HG03103 (cell line): ENCODE measurements around the gene SPINK6.

Experiments used
- ATAC-seq: cut with Tn5 transposase; IDR thresholded peaks from one replicate; pipeline ENCODE4 v1.9.1; 2021; ENCODE audit warnings: low read depth; ENCODE audit not compliant: unreplicated experiment

Gene SPINK6, protein sequence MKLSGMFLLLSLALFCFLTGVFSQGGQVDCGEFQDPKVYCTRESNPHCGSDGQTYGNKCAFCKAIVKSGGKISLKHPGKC

DNA sequence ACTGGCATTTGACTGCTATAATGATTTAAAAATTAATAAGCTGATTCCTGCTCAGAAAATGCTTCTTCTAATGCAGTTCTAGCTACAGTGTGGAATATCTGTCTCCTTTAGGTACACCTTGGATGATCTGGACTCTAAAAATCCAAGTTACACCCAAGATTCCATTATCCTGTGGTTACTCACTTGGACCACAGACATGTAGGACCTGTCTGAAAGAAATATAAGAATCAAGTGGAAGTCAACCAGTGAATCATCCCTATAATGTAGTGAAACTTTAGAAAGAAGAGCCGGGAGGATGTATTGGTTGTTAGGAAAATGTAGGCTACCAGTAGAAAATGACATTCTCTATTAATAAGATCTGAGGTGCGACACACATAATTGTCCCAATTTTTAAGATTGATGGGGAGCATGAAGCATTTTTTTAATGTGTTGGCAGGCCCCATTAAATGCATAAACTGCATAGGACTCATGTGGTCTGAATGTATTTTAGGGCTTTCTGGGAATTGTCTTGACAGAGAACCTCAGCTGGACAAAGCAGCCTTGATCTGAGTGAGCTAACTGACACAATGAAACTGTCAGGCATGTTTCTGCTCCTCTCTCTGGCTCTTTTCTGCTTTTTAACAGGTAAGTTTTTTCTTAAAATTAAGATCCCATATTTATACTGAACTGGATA is at the start of gene SPINK6:
Gene SPINK6, plus strand, starts transcription at position 512 of the 673 bp plus-strand sequence. Its CDS starts 55 bp downstream, at position 567.
- ATAC-seq = no peak

DNA sequence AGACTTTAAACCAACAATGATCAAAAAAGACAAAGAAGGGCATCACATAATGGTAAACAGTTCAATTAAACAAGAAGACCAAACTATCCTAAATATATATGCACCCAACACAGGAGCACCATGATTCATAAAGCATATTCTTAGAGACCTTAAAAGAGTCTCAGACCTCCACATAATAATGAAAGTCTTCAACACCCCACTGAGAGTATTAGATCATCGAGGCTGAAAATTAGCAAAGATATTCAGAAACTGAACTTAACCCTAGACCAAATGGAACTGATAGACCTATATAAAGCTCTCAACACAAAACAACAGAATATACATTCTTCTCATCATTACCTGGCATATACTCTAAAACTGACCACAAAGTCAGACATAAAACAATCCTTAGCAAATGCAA is 46.2 kb upstream of the SPINK6 start:
- no peak for ATAC-seq

DNA sequence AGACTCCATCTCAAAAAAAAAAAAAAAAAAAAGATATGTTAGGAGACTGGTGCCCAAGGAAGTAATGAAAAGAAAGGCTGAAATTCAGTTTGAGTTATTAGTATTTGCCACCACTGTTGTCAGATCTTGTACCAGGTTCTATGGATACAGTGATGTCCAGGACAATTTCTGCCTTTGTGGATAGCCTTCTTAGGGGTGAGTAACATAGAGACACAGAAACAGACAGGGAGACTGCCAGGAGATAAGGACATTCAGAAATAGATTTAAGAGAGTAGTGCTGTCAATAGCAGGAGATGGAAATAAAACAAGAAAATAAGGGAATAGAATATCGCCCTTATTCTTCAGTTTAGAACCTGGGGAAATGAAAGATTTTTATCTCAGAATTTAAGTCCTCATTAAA is 40.8 kb upstream of the SPINK6 start:
- no peak for ATAC-seq

DNA sequence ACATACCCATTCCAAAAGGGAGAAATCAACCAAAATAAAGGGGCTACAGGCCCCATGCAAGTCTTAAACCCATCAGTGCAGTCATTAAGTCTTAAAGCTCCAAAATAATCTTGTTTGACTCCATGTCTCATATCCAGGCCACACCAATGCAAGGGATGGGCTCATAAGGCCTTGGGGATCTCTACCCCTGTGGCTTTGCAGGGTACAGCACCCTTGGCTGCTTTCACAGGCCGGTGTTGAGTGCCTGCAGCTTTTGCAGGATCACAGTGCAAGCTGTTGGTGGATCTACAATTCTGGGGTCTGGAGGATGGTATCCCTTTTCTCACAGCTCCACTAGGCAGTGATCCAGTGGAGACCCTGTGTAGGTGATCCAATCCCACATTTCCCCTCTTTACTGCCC is 39.5 kb upstream of the SPINK6 start:
- no peak for ATAC-seq

DNA sequence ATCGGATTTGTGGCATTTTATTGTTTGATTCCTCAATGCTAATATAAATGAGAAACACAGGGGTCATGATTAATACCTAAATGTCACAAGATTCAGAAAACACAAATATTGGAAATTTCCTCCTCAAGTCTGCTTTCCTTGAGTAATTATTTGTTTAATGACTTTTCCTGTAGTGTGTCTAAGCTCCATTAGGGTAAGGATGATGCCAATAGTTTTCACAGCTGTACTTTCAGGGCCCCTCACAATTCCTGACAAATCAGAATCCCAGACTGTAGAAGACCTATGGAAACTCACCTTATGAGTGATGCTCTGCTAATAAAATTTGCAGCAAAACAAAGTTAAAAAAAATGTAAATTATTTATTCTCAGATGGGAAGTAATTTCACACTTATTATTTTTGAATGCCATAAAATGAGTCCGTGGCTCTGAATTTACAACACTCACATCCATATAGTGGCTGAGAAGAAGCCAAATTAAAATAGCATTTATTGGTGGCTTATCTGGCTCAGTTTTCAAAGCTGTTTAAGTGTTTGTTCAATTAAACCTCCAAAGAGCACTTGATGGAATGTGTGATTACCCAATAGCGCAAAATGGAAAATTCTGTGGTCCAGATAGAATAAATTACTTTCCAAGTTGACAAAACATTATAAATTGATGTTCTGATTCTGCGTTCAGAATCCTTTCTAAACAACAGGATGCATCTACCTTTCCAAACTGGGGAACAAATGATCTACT is 36.1 kb upstream of the SPINK6 start:
- no peak for ATAC-seq

DNA sequence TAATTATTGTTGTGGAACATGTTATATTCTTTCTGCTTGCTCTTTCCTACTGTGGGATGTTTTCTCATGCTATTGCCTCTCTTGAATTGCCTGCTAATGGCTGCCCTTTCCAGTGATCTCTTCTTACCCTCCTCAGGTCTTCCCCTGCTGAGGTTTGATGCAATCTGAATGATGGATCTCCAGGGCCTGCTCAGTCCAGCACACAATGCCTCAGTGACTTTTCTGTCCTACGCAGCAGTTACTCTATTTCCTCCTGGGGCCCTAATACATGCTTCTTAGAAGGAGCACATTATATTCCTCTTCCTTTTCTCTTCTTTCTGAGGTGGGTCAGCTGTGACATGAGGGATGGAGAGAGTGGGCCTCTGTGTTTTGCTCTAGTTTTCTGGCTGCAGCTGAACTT is 34.6 kb upstream of the SPINK6 start, which contains the start of gene SPINK14:
Gene SPINK14, plus strand, starts transcription at position 301 of the 400 bp plus-strand sequence. CDS start 1,187 bp downstream, outside the sequence.
- no peak for ATAC-seq

DNA sequence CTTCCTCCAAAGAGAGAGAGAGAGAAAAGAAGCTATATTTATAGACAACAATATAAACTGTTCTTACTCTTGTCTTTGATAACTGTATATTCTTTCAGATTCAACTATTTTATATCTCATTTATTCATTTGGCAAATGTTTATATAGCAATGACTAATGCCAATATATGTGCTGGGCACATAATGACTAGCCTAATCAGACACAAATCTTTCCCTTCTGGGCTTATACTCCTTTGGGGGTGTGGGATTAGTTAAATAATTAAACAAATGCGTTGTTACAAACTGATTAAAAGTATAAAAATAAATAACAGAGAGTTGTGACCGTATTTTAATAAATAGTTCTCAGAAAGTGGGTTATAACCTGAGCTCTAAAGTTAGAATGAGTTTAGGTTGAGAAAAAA is 30.5 kb upstream of the SPINK6 start:
- ATAC-seq = no peak

DNA sequence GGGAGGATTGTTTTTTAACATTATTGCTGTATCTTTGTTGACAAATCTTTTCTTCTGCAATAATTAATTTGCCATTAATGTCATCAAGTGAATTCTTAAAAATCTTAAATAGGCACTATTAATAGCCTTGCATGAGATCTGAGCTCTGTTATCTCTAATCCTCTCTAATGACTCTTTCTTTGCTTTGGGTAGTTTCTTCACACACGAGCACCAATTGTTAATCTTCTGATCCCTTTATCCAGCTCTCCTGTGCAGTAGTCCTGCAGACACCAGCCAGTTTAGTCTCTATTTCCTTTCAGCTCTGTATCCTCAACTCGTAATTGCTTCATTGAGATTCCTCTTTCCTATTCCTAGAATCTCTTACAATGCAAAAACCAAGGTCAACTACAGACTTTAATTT is 26.4 kb upstream of the SPINK6 start:
- ATAC-seq = no peak

DNA sequence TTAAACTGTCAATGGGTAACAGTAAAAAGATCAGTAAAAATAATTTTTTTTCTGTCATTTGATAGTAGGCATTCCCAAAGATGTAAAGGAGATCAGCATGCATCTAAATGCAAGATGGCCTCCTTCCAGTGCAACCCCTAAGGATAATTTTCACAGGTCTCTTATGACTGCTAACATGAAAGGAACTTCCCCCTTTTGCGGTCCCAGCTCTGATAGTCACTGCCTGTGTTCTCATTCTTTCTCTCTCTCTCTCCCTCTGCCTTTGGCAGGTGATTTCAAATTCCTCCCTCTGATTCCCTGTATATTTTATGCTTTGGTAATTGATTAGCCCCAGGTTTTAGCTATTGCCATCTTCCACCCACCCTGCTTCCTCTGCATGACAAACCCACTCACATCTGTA is 25.6 kb upstream of the SPINK6 start:
- no peak for ATAC-seq

DNA sequence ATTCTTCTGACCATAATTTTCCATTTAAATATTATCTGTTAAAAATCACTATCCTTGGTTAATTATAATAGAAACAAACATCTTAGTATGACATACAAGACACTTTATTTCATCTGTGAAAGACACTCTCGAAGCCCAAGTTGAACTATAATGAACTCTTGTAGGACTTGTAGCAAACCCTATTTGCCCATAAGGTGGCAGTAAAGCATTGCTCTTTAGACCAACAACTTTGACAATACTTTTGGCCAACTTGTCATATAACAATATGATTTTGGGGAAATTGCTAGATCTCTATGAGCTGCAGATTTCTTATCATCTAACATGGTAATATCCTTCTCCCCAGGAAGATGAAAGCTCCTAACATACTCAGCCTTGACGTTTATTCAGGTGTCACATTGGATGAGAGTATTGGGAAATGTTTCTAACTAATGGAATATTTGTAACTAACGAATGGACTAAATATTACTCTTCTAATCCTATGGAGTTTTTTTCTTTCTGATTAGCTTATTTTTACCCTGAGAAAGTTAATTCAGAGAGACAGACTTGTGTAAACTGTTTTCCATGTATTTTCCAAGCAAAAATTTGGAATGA is 23.5 kb upstream of the SPINK6 start:
- no peak for ATAC-seq

DNA sequence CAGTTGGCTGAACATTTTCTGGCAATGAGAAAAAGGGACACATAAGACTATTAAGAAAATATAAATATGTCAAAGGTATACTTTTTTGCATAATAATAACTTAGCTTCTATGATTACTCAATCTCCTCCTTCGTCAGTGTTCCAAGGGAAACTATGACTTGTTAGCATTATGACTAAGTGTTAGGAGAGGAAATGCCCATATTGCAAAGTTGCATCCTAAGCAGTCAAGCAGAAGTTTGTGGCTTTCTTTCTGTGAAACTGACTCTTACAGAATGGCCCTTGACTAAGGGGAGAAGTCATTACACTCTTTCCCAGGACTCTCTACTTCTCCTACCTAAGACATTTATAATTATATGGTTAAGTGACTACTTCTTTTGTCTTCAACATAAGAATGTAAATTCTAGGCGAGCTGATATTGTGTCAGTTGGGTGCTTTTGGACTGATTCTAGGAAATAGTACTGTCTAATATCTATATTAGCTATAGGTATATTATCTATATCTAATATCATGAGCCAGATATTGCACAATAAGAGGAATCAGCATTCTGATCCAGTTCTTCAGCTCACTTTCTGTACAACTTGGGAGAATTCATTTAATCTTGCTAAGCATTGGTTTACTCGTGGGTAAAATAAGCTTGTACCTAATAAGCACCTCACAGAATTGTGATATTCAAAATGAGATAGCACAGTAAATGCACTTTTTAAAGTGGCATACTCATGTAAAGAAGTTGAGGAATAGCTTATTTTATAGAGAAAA is 16.4 kb upstream of the SPINK6 start:
- no peak for ATAC-seq

DNA sequence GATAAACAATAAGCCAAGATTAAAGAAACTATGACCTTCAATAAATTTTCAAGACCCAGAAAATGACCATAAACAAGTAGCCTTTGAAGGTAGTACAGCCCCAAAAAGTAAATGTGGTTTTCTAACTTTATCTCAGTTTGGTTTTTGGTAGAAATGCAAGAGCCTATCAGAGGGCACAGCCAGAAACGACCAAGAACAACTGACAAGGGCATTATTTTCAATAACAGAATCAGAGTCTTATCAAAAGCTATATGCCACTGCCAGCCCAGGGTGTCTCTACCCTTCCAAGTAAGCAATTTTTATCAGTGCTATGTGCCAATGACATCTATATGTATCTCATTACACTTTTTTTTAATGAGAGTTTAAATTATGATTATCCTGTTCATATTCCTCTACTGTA is 11.8 kb upstream of the SPINK6 start:
- ATAC-seq = no peak

DNA sequence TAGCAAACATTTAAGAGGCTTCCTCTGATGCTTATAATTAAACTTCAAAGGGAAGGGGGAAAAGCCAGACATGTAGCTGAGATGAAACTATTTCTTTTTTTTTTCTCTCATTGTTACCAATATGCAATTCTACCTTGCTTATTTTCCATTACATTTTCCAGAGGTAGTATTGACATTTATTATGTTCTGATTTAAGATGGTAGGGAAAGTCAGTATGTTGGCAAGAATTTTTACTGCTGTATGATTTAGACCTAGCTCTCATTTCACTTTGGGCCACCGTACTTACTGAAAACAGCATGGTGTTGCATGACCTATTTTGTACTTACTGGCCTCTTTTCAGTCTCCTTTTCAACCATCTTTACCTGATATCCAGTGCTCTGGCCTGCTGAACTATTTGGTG is 9.6 kb upstream of the SPINK6 start:
- no peak for ATAC-seq

DNA sequence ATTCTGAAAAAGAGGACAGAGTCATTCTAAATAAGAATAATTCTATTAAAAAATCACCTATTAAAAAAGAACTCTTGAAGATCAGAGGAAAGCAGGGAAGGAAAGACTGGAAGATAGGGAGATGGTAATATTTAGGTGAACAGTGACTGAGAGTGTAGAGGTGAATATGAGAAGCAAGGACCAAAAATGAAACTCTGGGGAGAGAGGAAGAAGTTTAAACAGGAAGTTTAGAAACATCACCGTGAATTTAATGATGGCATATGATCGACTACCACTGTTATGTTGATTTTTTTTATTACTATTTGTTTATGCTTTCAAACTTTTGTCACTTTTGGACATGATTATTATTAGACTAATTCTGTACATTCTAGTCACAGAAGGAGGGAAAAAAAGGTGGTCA is 1.7 kb upstream of the SPINK6 start:
- no peak for ATAC-seq

DNA sequence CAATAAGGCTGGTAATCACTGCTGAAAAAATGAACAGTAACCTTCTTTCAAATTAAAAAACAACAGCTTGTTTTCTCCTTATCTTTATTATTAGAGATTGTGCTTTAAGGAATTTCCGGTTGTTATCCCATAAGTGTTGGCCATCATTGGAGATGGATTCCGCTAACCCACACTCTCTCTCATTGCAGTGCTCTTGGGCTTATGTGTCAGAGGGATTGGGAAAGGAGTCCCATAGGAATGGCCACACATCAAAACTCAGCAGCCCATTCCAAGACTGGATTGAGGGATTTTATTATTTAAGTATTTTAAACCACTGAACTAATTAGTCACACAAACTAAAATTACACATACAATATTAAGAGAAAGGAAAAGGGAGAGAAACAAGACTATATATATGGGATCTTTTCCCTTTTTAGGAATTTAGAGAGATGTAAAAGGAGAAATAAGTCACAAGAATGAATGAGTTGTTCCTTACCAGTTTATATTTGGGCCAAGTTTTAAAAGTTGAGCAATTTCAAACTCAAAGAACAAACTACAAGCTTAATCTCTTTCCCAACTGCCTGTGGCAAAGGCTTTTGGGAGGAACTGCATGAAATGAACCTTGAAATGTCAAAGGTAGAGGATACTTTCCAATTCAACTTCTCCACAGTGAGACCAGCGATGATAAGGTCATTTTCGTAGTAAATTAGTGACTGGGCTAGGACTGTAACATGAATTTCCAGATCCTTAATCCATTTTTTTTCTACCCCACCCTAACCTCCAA is 2.4 kb downstream of the SPINK6 start:
- ATAC-seq = no peak

DNA sequence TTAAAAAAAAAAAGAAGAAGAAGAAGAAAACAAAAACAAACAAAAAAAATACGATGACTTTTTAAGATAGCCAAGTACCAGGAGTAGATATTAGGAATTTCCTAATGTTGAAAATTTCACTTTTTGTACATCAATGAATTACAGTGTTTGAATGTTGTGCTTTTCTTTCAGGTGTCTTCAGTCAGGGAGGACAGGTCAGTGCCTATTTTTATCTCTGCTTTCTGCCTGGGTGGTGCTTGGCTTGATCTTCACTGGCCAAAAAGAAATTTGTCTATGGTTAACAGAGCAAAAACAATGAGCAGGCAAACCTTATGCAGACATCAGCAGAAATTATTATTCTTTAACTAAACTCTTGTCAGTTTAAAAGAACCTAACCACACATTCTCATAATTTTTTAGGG is 3.0 kb downstream of the SPINK6 start:
- no peak for ATAC-seq

DNA sequence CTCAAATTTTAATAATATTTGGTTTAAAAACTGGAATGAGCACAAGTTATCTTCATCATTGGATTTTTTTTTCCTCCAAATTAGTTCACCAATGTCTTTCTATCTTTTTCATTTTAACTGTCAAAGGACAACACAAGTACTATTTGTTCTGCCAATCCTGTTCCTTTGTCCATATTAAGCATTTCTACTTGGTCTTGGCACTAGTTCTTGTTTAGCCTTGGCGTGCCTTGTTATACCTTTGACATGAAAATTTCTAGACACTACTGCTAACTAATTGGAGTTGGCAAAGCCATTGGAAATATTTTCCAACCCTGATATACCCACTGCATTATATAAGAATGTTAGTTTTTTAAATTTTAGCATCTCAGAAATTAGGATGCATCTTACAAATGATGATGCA is 3.8 kb downstream of the SPINK6 start:
- no peak for ATAC-seq

DNA sequence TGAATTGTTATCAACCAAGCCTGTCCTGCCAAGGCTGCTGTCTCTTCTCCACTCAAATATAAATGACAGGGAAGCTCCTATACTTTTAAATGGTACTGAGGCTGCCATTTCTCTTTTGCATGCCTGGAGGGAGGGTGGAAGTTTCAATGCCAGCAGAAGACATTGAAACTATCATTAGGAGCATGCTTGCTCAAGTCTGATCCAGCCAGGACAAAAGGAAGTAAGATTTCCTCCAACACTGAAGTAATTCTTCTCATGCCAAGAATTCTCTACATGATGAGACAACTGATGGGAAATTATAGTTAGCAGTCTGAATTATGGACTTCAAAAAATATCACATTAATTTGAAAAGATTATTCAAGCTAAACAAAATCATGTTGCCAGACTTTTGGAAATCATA is 5.4 kb downstream of the SPINK6 start:
- no peak for ATAC-seq

DNA sequence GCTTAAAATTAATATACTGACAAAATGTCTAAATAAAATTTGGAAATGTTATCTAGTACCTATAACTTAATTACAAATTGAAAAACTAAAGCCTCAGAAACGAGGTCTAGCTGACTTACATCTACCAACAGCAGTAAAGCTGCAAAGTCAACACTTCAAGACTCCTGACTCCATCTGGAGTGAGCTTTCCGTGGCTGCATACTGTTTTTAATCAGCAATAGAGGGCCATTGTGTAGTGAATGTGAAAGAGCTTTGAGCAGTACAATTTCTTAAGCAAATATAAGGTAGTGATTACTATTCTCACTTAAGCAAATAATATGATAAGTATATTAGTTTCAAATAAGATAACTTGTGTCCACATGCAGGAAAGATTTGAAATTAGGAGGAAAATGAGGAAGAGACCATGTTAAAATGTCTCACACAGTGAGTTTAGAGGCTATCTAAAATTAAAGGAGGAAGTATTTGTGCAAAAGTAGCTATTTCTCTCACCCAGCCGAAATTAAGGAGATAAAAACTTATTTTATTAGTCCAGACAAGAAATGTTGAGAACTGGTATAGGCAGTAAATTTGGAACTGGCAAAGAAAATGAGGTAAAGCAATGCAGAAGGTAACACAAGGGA is 6.4 kb downstream of the SPINK6 start:
- no peak for ATAC-seq

DNA sequence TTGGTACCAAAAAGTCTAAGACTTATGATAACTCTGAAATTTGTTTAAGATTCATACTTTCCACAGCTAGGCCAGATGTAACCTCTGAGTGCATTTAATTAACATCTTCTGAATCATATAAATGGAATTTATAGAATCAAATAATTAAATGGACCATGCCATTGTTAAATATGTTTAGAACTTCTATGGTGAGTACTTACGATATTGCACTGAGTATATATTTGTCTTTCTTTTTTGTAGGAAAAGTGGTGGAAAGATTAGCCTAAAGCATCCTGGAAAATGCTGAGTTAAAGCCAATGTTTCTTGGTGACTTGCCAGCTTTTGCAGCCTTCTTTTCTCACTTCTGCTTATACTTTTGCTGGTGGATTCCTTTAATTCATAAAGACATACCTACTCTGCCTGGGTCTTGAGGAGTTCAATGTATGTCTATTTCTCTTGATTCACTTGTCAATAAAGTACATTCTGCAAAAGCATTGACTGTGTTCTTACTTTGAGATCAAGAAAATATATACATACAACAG is 11.9 kb downstream of the SPINK6 start:
- no peak for ATAC-seq
